GM18526 (cell line): ENCODE measurements around the gene NEDD8.

Source experiments
- POLR2A ChIP-seq: IDR thresholded peaks from 3 replicates; pipeline ENCODE4 v1.6.1; 2011; ENCODE audit not compliant: insufficient read length; ENCODE audit errors: extremely low read depth

Gene NEDD8

DNA sequence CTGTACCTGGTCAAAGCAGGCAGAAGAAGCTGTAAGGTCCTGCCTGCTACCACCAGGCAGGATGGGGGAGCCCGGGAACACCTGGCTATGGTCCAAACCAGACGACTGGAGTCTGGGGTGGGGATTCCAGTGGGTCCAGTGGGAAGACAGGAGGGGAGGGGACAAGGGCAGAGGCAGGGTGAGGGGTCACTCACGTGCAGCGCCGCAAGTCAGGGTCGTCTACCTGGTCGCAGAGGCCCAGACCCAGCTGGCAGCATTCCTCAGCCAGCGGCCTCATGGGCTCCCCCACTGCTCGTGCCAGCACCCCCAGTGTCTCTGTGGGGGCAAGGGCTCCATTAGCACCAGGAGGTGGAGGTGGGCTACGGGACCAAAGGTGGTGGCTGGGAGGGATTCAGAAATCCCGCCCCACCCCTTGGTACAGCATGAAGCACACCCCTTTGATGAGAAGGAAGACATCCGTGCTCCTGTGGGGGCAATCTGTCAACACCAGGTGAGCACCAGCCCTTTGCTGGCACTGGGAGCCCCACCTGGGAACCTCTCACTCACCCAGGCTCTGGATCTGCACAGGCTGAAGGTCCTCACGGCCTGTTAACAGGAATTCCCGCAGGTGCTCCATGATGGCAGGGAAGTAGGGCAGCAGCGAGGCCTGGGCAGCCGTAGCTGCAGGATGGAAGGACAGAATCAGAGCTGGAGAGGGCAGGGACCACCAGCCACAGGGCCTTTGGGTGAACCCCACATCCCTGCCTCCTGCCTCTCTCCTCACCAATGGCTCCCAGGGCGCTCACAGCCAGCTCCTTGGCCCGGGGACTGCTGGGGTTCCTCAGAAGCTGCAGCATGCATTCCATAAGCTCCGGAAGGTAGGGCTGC lies 47.8 kb downstream of the NEDD8 start:
- TF ChIP-seq POLR2A = no peak

DNA sequence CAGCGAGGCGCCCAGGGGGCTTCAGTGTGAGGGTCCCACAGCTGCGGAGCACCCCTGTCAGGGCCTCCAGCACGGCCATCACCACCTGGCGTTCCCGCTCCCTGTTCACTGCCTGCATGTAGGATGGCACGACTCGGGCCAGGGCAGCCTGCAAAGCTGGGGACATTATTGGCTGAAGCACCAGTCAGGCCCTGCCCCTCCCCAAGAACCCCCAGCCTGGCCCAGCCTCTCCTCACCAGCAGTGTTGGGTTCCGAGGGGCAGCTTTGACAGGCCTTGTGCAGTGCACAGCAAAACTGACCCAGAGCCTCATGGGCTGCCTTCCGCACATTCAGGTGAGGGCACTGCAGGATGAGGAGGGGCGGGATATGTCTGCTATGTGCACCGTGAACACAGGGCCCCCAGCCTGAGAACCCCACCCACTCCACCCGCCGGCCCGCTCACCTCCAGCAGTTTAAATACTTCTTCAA lies 49.1 kb downstream of the NEDD8 start:
- no peak for TF ChIP-seq POLR2A

DNA sequence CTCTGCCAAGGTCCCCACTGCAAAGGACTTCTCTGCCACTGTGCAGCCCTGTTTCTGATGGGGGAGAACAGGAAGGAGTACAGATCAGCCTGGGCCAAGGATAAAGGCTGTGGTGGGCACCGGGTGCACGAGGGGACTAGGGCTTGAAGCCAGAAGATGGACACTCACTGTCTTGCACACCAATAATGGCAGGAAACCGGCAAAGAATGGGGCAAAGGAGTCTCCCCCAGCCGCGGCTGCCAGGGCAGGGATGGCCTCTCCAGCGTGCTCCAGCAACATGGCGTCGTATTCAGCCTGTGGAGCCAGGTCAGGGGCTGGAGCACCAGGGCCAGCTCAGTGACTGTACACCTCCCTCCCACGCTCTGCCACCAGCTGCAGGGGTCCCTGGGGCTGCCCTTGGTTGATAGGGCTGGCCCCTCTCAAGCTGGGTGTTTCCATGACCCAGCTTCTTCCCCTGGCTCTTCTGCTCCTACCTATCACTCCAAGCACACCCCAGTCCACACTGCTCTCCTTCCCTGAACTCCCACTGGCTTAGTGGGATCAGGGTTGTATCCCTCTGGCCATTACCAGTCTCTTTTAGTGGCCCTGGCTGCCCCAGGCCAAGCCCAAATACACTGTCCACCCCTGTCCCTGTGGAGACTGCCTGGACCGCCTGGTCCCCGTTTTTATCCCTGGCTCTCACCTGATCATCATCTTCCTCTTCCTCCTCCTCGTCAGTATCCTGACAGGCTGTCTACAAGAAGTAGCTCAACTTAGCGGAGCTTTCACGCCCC lies 49.9 kb downstream of the NEDD8 start:
- TF ChIP-seq POLR2A = peak; percentile 34

DNA sequence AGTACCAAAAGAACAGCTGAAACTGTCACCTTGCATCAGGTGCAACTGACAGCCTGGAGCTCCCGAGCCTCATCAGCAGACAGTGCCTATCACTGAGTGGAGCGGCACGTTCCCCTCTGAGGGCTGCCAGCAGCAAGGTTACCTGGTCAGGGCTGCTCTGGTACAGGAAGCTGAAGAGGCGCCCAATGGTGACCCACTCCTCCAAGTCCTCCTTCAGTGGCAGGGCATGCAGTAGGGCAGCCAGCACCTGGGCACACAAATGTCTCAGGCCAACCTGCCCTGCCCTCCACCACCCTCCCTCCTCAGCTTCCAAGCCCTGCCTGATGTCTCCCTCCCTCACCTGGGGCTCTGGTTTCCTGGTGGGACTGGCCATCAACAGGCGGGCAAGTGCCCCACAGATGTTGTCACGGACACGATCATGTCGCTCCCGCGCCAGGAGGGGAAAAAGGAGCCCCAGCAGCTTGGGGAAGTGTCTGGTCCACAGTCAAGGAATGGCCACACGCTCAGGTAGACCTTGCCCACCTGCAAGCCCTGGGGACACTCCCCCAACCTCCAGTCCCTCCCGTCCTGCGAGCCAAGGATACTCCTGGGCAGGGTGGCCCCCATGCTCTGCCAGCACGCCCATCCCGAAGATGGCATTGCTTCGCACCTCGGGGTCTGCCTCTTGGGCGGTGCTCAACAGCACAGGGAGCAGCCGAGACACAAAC lies 50.6 kb downstream of the NEDD8 start:
- TF ChIP-seq POLR2A = no peak

DNA sequence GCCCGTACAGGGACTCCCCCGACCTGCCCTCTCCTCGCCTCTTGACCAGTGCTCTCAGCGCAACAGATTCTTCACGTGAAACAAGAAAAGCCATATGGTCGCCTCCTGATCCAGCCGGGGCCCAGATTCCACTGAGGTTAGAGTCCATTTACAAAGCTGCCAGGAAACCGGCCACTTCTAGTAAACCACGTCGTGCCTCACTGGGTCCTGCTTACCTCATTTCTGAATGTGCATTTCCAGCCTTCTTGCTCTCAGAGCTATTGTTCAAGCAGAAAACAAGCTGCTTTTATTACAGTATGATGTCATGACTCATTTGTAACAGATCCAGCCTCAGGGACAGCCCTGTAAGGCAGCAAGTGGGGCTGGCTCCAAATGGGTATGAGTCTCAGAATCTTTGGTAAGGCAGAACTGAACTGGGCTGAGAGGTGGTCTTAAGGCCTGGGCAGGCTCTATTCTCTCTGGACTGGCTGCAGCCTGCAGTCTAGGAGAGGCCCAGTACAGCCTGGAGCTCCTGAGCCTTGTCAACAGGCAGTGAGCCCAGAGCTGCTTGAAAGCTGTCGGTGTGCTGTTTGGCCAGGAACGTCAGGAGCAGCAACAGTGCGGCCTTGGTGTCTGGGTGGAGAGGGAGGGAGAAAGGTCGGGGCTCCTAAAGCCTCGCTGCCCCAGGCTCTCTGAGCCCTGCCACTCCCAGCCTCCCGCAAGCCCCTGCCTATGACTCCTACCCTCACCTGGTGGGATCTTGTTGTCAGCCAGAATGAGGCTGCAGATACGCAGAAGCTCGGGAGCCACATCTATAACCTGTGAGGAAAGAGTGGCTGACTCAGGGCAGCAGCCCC lies 52.0 kb downstream of the NEDD8 start:
- no peak for TF ChIP-seq POLR2A

DNA sequence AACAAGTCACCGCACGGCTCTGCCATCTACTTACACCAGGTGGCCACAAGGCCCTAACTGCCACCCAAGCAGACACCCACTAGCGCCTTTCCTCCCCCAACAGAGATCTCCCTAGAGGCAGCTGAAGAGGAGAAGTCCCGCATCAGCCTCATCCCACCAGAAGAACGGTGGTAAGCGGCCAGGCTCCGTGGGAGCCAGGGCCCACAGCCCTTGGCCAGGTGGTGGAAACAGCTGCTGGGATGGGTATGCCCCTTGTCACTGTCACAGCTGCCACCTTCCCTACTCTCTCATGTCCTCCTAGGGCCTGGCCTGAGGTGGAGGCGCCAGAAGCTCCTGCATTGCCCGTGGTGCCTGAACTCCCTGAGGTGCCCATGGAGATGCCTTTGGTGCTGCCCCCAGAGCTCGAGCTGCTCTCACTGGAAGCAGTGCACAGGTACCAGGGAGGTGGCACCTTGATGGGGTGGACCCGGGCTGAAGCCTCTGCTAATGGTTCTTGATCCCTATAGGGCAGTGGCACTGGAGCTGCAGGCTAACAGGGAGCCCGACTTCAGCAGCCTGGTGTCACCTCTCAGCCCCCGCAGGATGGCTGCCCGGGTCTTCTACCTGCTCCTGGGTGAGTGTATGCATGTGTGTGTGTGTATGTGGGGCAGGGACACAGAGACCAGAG lies 52.7 kb downstream of the NEDD8 start:
- no peak for TF ChIP-seq POLR2A

DNA sequence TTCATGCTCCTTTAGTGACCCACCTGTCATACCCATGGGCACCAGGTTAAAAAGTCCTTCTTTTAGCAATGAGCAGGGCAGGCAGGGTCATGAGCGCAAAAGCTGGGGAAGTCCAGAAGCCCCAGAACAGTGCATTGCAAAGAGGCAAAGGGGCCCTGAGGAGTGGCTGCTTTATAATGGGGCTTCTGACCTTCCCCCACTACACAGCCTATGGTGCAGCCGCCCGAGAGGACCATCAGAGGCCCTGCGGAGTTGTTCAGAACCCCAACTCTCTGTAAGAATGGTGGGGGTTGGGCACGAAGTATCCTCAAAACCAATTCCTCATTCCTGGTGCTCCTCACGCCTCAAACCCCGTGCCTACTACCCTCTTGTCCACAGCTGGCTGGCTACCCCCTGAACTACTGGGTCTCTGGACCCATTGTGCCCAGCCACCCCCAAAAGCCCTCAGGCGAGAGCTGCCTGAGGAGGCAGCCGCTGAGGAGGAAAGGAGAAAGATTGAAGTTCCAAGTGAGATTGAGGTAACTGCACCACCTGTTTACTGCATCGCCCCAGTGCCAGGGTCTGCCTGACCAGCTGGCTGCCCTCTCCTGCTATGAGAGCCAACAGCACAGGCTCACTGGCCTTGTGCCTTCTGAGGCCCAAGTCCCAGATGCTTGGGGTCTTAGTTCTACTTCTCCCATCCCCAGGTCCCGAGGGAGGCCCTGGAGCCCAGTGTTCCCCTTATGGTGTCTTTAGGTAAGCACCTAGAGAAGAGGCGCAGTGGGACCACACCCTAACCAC lies 53.6 kb downstream of the NEDD8 start:
- TF ChIP-seq POLR2A = no peak

DNA sequence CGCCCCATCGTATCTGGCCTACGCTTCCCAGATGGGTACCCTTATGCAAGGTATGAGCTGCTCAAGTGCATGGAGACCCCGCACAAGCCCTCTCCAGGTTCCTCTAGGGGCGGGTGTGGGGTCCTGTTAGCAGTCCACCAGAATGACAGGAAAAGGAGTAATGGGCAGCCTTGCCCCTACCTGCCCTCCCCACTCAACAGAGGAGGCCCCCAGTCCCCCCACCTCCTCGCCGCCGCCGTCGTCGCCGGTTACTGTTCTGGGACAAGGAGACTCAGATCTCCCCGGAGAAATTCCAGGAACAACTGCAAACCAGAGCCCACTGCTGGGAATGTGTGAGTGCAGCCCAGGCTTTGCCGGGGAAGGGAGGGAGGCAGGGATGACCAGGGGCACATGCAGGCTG lies 54.3 kb downstream of the NEDD8 start:
- no peak for TF ChIP-seq POLR2A

DNA sequence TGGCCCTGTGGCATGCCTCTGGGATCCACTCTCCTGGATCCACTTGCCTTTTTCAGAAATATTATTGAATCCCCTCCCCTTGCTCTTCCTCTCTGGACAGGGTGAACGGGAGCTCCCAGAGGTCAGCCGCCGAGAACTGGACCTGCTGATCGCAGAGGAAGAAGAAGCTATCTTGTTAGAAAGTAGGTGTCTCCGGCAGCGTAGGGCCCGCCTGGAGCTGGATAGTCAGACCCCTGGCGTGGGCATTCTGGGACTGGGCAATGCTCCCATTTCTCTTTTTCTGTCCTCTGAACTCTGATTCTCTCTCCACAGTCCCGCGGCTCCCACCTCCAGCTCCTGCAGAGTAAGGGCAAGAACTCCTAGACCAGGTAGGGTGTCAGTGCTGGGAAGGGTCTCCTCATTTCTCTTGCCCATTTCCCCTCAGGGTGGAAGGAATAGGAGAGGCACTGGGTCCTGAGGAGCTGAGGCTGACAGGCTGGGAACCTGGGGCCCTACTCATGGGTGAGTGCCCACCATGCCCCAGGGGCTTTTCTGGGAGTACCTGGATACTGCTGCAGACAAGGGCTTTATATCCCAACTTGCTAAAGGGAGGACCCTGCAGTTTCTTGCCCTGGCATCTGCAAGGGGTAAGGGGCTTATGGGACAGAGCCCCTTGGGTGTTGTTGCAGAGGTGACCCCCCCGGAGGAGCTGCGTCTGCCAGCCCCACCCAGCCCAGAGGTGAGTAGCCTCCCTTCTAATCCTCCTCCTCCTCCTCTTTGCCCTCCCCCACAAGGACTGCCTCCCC lies 54.9 kb downstream of the NEDD8 start:
- no peak for TF ChIP-seq POLR2A

DNA sequence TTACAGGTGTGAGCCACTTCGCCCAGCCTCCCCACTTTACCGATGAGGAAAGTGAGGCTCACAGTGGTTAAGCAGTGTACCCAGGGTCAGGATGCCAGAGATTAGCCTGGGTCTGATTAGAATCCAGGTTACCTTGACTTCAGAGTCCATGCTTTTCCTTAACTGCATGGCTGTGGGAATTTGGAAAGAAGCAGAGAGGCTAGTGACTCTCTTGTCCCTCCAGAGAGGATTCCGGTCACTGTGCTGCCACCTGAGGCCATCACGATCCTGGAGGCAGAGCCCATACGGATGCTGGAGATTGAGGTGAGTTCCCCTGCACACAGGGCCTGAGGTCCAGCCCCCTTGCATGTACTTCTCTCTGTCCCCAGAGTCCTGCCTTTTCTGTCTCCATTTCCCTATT lies 55.6 kb downstream of the NEDD8 start:
- TF ChIP-seq POLR2A = no peak

DNA sequence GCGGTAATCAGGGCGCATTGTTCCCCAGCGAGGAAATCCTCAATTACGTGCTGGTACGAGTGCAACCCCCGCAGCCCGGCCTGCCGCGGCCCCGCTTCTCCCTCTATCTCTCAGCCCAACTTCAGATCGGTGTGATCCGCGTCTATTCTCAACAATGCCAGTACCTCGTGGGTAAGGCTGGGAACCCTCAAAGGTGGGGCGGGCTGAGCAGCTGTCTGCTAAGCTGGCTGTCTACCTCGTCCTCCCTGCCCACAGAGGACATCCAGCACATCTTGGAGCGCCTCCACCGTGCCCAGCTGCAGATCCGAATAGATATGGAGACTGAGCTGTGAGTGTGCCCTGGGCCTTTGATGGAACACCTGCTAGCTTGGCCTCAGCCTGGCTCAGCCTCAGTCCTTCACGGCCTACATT lies 59.3 kb downstream of the NEDD8 start:
- TF ChIP-seq POLR2A = no peak

DNA sequence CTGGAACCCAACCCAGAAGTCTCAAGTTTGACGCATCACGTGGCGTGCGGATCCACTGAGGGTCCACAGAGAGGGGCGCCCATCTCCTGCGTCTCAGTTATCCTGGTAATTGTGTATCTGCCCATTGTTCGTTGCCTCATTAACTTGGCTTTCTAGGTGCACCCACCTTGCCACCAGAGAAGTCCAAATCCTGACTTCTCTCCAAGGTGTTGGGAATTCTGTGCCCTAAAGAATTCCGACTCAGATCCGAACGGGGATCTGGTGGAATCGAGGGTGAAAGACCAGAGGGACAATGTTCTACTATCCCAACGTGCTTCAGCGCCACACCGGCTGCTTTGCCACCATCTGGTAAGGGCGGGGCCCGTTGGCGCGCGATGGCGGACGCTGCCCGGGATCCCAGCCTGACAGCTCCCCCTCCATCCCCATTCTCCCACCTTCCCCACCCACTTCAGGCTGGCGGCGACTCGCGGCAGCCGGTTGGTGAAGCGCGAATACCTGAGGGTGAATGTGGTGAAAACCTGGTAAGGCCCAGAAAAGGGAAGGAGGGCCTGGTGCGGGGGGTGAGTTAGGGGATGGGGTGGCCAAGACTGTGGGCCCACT lies 59.8 kb downstream of the NEDD8 start:
- TF ChIP-seq POLR2A = no peak

DNA sequence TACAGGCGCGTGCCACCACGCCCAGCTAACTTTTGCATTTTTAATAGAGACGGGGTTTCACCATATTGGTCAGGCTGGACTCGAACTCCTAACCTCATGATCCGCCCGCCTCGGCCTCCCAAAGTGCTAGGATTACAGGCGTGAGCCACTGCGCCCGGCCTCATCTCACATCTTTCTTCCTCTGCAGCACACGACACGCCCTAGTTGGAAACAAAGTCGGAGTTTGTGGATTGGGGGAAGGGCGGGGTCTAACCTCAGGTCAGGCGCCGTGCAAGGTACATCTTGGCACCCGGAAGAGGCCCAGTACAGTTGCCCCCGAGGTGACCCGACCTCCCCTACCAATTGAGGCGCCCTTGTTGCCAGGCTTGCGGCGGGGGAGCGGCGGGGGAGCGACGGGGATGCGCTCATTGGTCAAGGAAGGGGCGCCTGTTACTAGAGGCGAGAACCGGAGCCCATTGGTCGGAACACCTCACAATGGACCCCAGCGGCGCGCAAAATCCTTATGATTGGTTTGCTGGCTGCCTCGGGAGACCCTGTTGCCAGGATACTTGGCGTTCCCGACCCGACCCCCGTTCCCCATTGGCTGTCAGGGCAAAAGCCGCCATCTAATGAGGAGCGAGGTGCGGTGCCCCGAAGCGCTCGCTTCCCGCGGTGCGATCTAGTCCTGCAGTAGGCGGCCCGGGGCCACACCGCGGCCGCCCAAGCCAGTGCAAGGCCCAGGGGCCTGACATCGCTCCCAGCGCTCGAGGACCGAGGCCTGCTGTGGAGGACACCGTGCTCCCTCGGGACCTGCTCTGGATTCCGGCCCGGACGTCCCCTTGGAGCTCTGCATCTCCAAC lies 60.5 kb downstream of the NEDD8 start, which contains the start of gene REC8:
TSS of gene REC8 (plus strand) at position 659 of the 839 bp plus-strand sequence. CDS start 473 bp downstream, outside the sequence.
- no peak for TF ChIP-seq POLR2A
